ENCODE results near the gene HEATR5A.
"Not testable (repeated sequence)": the region's sequence is repeated elsewhere in the genome, so short reads cannot be mapped to it uniquely, and the experiment has no call there.

HEATR5A gene

GRCh38 chr14:31280132-31280870 is 140.0 kb downstream of the HEATR5A start:
- DNase-seq: no peak

- no peak for DNase-seq
These were observed 141.5 kb downstream of the HEATR5A start for GRCh38 chr14:31278883-31279282.

- DNase-seq: no peak
These were observed 143.3 kb downstream of the HEATR5A start for GRCh38 chr14:31277085-31277484.

- DNase-seq: not testable (repeated sequence)
These were observed 143.9 kb downstream of the HEATR5A start for GRCh38 chr14:31276417-31276816.

- DNase-seq: peak; percentile 26
These were observed 144.6 kb downstream of the HEATR5A start for GRCh38 chr14:31275731-31276130.

- no peak for DNase-seq
These were observed 148.7 kb downstream of the HEATR5A start for GRCh38 chr14:31271648-31272047.

- peak; percentile 48 for DNase-seq
These were observed 150.1 kb downstream of the HEATR5A start for GRCh38 chr14:31270196-31270772.

- no peak for DNase-seq
These were observed 150.6 kb downstream of the HEATR5A start for GRCh38 chr14:31269634-31270195.

GRCh38 chr14:31268216-31268615 is 152.1 kb downstream of the HEATR5A start:
- DNase-seq: no peak

- DNase-seq: no peak
These were observed 153.7 kb downstream of the HEATR5A start for GRCh38 chr14:31266437-31267331.

- no peak for DNase-seq
These were observed 154.5 kb downstream of the HEATR5A start for GRCh38 chr14:31265701-31266398.

GRCh38 chr14:31263485-31264133 is 156.7 kb downstream of the HEATR5A start:
- DNase-seq: no peak

- peak; percentile 71 for DNase-seq
These were observed 158.3 kb downstream of the HEATR5A start for GRCh38 chr14:31261859-31262731.

GRCh38 chr14:31261523-31261858 is 158.9 kb downstream of the HEATR5A start:
- no peak for DNase-seq

GRCh38 chr14:31259040-31259435 is 161.3 kb downstream of the HEATR5A start:
- DNase-seq: not testable (repeated sequence)

GRCh38 chr14:31258427-31259039 is 161.8 kb downstream of the HEATR5A start:
- DNase-seq: no peak

- not testable (repeated sequence) for DNase-seq
These were observed 162.6 kb downstream of the HEATR5A start for GRCh38 chr14:31257554-31258426.

- DNase-seq: no peak
These were observed 163.2 kb downstream of the HEATR5A start for GRCh38 chr14:31257244-31257553.

- no peak for DNase-seq
These were observed 163.7 kb downstream of the HEATR5A start for GRCh38 chr14:31256534-31257243.
